NOMO-1 treated with DMSO at 0.1 percent for 48 hours (cell line): ENCODE measurements around the gene NUP58.
A peak's percentile ranks its signal among the peaks of the same experiment; 100 is the strongest.

Experiments
- DNase-seq: peaks from one replicate; lab custom pipeline; 2025; ENCODE audit not compliant: unreplicated experiment; lab: John Stamatoyannopoulos, UW

Gene NUP58, protein sequence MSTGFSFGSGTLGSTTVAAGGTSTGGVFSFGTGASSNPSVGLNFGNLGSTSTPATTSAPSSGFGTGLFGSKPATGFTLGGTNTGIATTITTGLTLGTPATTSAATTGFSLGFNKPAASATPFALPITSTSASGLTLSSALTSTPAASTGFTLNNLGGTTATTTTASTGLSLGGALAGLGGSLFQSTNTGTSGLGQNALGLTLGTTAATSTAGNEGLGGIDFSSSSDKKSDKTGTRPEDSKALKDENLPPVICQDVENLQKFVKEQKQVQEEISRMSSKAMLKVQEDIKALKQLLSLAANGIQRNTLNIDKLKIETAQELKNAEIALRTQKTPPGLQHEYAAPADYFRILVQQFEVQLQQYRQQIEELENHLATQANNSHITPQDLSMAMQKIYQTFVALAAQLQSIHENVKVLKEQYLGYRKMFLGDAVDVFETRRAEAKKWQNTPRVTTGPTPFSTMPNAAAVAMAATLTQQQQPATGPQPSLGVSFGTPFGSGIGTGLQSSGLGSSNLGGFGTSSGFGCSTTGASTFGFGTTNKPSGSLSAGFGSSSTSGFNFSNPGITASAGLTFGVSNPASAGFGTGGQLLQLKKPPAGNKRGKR

DNA sequence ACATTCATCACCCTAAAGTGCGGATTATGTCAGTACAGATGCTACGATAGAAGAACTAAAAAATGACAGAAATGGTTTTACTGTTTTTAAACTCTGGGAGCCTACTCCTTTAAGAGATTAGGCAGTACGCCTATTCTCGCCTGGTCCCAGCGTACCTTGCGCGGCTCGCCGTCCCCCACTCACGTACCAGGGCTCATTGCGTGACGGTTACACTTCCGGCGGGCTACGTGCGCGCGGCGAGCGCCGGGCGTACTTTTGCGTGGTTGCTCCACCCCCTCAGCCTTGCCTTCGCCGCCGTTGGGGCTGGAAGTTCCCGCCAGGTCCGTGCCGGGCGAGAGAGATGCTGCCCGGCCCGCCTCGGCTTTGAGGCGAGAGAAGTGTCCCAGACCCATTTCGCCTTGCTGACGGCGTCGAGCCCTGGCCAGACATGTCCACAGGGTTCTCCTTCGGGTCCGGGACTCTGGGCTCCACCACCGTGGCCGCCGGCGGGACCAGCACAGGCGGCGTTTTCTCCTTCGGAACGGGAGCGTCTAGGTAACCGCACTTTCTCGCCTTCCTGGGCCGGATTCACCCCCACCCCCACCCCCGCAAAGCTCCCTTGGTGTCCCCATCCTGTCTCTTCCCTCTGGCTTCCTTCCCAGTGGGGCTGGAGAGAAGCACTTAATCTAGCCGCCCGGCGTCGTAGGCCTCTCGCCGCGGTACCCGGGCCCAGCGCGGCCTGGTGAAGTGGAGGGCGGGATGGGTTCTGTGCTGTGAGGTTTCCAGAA, at the start of gene NUP58:
NUP58 (plus strand) TSS at position 279 of the 767 bp plus-strand sequence; CDS start at position 428, 149 bp downstream.
- DNase-seq: peak; percentile 95

DNA sequence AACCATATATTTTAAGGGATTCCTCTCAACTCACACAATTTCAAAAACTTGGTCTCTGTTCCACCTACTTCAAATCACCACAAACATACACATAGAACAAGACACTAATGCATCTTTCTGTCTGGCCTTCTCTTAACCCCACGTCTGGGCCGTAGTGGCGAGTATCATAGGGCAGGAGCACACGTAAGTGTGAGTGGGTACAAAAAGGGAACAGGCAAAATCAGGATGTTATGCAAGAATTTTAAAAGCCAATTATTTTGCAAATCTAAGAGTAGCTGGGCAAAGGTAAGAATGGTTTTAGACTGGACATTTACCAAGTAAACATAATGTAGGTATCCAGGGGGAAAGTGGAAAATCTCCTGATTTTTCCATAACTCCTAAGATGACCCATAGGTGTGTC, 49.2 kb upstream of the NUP58 start:
- DNase-seq: peak; percentile 36

DNA sequence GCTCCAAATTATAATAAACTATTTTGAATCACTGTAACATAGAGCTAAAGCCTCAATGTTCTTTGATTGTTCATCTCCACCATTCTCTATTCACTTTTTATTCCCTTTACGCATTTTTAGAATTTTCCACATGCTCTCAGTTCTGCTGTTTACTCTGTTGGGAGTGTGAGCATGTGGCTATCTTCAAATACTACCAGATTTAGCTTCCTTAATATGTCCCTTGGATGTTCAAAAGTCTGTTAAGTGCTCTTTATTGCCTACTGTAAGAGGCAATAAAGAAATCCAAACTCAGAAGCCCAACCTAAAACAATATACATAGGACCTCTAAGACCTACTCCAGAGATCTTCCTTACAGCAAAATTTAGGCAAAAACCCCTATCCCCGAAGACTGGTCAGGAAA, 48.7 kb upstream of the NUP58 start:
- no peak for DNase-seq

DNA sequence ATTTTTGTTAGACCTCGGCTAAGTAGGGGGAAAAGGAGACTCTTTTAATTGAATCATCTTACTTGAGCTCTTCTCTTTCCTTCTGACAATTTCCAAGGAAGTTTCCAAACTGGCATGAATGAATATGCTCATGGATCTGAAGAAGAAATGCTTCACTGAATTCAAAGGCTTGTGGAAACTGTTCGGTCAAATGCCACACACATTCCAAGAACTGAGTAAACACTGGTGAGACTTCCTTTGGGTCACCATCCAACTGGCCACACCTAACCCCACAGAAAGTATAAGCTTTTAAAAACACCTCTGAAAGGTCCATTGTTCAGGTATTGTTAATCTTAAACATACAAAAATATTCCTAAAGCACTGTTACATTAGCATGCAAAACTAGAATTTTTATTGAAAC, 47.7 kb upstream of the NUP58 start:
- no peak for DNase-seq

DNA sequence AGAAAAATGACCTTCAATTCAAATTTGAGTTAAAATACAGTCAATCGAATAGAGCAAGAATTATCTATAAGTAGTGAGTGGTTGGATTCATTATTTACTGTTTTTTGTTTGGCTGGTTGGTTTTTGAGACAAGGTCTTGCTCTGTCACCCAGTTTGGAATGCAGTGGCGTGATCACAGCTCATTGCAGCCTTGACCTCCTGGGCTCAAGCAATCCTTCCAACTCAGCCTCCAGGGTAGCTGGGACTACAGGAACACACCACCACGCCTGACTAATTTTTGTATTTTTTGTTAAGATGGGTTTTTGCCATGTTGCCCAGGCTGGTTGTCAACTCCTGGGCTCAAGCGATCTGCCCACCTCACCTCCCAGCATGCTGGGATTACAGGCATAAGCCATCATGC, 39.2 kb upstream of the NUP58 start:
- no peak for DNase-seq

DNA sequence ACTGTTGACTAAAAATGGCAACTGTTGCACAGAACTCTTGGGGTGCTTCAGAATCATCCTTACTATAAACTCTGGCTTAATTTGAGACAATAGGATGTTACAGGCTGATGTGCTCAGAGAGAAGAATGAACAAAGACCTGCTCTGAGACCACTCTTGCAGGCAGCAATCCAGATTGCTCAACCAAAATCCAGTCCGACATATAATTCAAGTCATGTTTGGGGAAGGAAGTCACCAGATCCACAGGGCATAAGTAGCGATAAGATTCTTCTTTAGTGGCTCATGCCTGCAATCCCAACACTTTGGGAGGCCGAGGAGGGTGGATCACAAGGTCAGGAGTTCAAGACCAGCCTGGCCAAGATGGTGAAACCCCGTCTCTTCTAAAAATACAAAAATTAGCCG, 34.7 kb upstream of the NUP58 start:
- DNase-seq: no peak

DNA sequence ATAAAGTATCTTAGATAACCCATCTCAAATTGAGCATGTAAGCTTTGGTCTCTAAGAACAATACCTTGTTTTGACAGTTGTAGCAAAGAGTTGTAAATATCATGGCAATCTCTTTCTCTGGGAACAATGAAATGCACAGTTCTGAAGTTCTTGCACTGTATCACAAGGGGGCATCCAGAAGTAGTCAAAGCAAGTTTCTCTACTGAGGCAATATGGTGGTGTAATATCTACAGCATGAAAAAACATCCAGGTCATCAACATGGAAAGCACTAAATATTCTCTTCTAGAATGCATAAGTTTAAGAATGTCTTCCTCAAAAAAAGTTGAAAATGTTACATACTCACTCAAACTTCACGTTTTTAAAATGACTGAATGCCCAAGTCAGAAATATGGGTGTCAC, 33.7 kb upstream of the NUP58 start:
- DNase-seq: peak; percentile 6

DNA sequence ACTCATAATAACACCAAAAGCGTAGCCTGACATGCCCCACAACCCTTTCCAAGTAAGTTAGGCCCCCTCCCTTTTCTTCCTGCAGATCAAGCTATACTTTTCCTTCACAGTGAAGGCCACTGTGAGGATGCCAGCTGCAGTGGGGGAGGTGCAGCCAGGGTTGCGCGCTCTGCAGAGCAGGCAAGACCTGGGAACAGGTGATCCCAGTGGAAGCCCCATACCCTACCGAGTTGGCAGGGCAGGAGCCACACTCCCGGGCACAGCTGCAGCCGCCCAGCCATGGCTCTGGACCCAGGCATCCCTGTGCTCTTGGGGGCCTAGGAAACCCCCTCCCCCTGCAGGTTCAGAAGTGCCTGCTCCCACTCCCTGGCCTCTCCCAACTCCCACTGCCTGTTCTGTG, 32.9 kb upstream of the NUP58 start:
- no peak for DNase-seq

DNA sequence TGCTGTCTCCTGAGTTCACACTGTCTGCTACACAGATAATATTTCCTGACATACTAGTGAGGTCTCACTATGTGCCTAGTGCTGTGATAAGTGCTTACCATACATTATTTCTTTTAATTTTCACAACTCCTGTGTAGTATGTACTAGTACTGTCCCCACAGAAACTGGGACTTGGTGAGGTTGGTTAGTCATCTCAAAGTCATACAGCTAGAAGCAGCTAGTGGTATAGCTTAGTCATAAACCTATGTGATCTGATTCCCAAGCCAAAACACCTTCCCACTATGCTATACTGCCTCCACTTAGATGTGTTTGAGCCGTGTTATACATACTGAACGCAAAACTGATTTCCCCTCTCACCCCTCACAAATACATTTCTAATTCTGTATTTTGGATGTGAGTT, 24.7 kb upstream of the NUP58 start:
- no peak for DNase-seq

DNA sequence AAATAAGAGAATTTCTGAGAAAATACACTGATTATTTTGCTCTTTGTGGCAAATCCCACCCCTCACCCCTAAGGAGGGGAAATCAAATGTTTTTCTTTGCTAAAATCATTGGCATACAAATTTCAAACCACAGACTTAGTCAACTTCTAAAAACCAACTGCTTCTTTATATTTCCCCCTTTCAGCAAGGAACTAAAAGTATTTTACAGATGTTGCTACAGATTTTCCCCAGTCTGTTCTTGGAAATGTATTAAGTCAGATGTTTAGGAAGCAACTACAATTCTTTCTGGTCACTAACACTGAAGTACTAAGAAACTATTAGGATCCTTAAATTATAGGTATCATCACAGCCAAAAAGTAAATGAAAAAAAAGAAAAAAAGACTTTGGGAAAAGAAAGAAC, 21.0 kb upstream of the NUP58 start:
- no peak for DNase-seq

DNA sequence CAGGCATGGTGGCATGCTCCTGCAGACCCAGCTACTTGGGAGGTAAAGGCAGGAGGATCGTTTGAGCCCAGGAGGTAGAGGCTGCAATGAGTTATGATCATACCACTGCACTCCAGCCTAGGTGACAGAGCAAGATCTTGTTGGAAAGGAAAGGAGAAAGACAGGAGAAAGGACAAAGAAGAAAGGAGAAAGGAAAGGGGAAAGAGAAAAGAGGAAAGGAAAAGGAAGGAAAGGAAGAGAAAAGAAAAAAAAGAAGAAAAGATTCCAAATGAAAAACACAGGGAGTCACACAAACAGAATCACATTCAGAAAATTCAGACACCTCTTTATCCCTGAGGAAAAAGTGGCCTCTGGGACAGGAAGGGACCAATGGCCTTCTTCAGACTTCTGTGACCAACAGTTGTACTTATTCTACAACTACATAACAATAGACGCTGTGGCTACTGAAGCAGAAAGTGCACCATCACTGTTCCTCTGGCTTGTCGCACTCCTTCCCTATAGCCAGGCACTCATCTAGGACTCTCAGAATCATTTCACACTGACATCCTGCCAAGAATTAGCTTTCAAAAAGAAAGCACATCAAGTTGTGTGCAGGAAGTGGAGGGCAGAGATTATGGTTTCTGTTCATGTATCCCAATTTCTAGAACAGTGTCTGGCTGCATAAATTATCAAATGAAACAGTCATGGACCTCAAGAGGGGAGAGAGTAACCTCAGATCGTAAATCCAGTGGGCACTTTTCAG, 20.1 kb upstream of the NUP58 start:
- peak; percentile 21 for DNase-seq

DNA sequence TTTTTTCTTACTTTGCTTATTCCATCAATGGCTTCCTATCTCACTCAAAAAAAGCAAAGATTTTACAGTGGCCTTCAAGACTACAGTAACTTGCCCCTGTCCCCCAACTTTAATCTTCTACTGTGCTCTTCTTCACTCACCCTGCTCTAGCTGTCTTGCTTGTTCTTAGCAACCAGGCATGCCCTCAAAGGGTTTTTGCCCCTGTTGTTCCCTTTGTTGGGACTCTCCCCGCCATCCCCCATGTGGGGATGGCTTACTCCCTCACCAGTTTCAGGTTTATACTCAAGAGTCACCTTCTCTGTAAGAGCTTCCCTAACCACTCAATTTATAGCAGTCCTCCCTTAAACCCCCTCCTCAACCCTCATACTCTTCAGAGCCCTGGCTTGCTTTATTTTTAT, 19.5 kb upstream of the NUP58 start:
- DNase-seq: no peak

DNA sequence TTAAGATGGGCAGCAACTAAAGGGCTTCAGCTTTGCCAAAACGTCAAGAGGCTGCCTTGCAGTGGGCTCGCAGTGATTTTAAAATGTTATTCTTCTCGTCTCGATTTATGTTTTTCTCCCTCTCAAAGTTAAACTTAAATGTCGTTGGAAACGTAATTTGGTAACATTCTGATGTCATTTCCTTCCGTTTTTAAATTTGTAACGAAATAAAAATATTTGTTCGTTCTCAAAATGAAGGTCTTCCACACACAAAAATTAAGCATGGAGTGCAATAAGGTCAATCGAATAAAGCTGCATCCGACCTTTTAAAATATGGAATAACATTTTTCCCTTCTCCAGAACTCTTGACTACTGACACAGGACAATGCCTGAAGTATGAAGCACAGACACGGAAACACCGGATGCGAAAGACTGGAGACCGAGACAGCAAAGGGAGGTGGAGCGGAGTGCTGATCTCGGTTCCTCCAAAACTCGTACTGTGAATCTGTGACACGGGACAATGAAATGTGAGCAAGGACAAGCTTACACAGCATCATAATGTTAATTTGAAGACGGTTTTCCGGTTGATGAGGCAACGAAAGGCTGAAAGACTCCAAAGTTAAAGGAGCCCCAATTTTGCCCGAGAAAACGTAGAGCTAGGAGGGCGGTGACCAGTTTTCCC, 15.0 kb upstream of the NUP58 start:
- DNase-seq: peak; percentile 68

DNA sequence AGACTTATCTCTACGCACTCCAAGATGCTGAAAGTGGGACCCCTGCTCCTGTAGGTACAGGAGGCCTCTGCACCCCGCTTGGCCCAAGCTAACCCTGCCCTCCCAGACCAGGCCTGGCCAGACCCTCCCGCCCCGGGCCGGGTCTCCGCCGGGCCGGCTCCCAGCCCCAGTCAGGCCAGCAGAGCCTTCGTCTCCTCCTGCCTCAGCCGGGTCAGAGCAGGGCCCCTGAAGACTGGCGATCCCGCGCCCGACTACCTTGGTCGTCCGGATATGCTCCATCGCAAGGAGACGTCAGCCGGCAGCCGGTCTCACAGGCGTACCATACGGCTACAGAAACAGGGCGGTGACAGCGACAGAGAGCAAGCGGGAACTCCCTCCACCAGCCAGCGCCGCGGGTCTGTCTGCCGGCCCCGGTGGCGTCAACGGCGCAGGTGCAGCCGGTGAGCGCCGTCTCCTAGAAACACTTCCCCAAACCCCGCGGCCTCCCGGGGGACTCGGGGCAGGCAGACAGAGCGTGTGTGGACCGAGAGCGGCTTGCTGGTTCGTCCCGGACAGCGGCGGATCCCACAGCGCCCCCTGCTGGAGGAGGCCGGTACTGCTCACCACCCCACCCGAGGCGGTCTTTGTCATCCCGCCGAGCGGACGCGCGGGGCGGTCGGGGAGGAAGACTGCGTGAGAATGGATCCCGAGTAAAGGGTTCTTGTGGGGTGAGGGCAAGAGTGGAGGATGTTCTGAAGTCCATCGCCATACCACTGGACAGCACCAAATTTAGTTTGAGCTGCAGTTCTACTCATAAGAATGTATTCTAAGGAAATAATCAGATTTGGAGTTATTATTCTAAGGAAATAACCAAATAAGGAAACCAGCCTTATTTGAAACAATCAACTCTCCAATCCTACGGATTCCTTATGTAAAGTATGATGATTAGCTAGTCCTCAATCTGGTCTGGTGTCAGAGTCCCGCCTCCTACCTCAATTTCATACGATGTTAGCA, 14.2 kb upstream of the NUP58 start, which contains the start of gene MTMR6:
MTMR6 (minus strand) TSS at position 520 of the 993 bp plus-strand sequence; CDS start at position 279, 241 bp downstream.
- peak; percentile 90 for DNase-seq

DNA sequence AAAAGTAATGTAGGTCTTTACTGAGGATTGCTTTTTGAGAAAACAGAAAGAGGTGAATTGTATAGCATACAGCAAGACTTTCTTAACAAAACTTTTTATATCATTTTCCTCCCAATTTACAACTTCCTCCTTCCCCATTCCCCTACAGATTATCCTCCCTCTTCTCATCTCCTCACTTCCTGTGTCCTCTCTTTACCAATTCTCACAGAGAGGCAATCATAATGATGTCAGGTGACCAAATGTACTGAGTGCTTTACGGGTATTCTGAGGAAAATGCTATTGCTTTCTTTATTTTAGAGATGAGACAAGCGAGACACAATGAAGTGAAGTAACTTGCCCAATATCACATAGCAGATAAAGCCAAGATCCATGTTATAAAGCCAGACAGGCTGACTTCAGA, 12.5 kb upstream of the NUP58 start:
- peak; percentile 39 for DNase-seq

DNA sequence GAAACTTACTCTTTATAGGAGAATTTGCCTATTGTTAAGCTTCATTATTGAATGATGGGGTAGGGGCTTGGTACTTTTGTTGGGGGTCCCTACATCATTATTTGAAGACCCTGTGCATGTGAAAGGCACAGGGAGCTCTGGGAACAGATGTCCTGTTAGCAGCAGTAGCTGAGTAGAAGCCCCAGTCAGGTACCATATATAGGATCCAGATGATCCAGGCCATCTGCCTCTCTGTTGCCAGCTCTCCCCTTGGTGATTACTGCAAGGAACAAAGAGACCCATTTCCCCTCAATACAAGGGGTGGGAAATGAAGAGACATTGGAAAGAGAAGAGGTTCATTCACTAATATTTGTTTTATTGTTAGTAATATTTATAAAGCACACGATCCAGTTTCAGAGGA, 9.7 kb upstream of the NUP58 start:
- DNase-seq: no peak

DNA sequence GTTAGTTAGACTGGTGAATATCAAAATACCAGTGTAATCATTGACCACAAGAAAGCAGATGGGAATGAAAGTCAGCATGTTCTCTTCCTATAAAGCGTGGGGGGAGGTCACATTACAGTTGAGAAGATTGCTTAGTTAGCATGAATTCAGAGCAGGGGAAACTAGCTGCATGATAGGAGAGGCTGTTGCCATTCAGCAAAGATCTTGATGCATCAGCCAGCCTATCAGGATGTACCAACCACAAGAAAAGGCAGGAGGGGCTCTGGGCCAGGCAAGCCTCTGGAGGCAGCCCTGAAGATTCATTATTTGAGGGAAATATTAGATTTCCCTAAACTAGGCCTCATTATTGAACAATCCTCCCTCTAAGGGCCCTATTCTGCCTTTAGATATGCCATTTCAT, 9.1 kb upstream of the NUP58 start:
- DNase-seq: peak; percentile 44

DNA sequence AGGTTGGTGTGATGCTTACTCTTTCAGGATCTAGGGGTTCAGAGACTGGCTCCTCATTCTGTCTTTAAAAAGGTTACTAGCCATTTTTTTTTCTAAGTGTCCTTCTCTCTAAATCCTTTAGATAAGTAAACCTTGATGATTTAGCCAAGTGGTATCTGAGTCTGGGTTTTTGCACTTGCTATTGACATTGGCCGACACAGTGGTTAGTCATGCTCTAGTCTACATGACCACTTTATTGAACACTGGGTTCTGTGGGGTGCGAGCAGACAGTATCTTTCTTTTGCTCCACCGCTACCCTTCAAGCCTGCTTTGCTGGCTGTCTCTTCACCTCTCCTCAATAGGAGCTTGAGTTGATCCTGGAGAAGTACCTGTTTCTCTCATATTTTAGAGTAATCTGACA, 6.2 kb upstream of the NUP58 start:
- DNase-seq: no peak

DNA sequence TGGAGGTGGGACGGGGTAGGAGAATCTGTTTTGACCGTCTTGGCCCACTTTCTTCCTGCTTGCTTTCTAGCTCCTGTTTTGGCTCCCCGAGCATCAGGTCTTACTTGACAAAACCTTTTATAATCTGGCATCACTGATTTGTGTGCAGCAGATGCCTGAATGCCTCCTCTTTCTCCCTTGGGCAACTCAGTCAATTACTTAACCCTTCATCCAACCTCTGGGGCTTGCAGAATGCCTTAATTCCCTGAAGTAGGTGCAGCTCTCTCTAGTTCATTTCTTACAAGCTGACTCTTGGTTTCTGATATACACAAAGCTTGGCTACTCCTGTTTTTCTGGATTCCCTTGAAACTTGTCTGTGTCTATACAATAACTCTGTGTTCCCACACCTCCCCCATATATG, 5.7 kb upstream of the NUP58 start:
- no peak for DNase-seq
